H1 (cell line): ENCODE measurements around the gene BBS1. TPM values are rescaled to one million over a fixed set of nuclear protein-coding genes. Genes with fewer than 3 reads are reported as not detected.

ENCODE experiments used
- CBX5 ChIP-seq: fragments of 300-800, 300-1000 bp; sonication (generic); IDR thresholded peaks from 2 replicates; pipeline ENCODE4 v1.7.1; 2016; ENCODE audit warnings: antibody characterized with exemption, low read length, low read depth
- EGR1 ChIP-seq: IDR thresholded peaks from 2 replicates; pipeline ENCODE4 v1.6.1; 2011; ENCODE audit warnings: low read depth, low read length, borderline replicate concordance
- KDM1A ChIP-seq: fragments of 200-600, 300-600 bp; sonication (generic); IDR thresholded peaks from 2 replicates; pipeline ENCODE4 v1.7.1; 2016; ENCODE audit warnings: mild to moderate bottlenecking, low read length, borderline replicate concordance
- KDM4A ChIP-seq: IDR thresholded peaks from one replicate; pipeline ENCODE4 v1.7.1; 2012; ENCODE audit warnings: low read depth, mild to moderate bottlenecking, moderate library complexity, low read length, inconsistent platforms; ENCODE audit not compliant: severe bottlenecking
- RFX5 ChIP-seq: IDR thresholded peaks from 2 replicates; pipeline ENCODE4 v1.6.1; 2011; ENCODE audit warnings: low read depth, low read length, improper control_type of control experiment, borderline replicate concordance
- SAP30 ChIP-seq: fragments of 300-600 bp; sonication (generic); IDR thresholded peaks from 2 replicates; pipeline ENCODE4 v1.7.1; 2012; ENCODE audit warnings: low read length, moderate library complexity, mild to moderate bottlenecking, inconsistent platforms; ENCODE audit not compliant: insufficient read depth, insufficient replicate concordance
- SP1 ChIP-seq: IDR thresholded peaks from 2 replicates; pipeline ENCODE4 v1.6.1; 2011; ENCODE audit warnings: low read depth, low read length
- TCF12 ChIP-seq: IDR thresholded peaks from 2 replicates; pipeline ENCODE4 v1.6.1; 2011; ENCODE audit warnings: low read depth, mild to moderate bottlenecking, low read length
- TEAD4 ChIP-seq: IDR thresholded peaks from 2 replicates; pipeline ENCODE4 v1.6.1; 2012; ENCODE audit warnings: low read depth, low read length, inconsistent platforms, mixed read lengths
- YY1 ChIP-seq: IDR thresholded peaks from 2 replicates; pipeline ENCODE4 v1.6.1; 2011; ENCODE audit warnings: low read depth, mild to moderate bottlenecking, low read length
- polyA plus RNA-seq, 7 experiments: library from polyadenylated mRNA; depleted of rRNA in 3 of 7; stranded (reverse) in 5 of 7; unstranded in 2 of 7; fragments of >200 nt in 5 of 7; fragments of 200-250 nt in 2 of 7; gene quantifications; 1 replicate in 5 of 7; 2 replicates in 1 of 7; 4 replicates in 1 of 7; pipeline versions ENCODE4 v1.2.1 to v1.2.3, GENCODE V29; 2011 to 2013; ENCODE audit warnings: missing spikeins in 2 of 7, mixed read lengths in 2 of 7
- total RNA-seq: library from RNA; stranded (reverse); fragmentation: NEBNext Ultra II Directional; extraction: Animal tissue kit (Norgen Biotek cat#: 25700); gene quantifications from 2 replicates; pipeline ENCODE4 v1.2.1, GENCODE V29; 2021
- TF ChIP-seq, protein P1 (sequence below), 3 experiments: IDR thresholded peaks; 1 replicate in 2 of 3; 2 replicates in 1 of 3; pipeline versions ENCODE4 v1.5.1 to v1.6.1; 2011; ENCODE audit warnings: low read length in 3 of 3, mild to moderate bottlenecking in 3 of 3, inconsistent platforms in 2 of 3, low read depth in 1 of 3, moderate library complexity in 1 of 3; ENCODE audit not compliant: insufficient read depth in 1 of 3; ENCODE audit errors: control extremely low read depth in 1 of 3

The BBS1 gene
- total and polyA plus RNA-seq, 2 of the 8 experiments (the other 6 are each of a cell fraction or from before 2014, with no cell fraction given), result 19.1 to 19.5 TPM

DNA sequence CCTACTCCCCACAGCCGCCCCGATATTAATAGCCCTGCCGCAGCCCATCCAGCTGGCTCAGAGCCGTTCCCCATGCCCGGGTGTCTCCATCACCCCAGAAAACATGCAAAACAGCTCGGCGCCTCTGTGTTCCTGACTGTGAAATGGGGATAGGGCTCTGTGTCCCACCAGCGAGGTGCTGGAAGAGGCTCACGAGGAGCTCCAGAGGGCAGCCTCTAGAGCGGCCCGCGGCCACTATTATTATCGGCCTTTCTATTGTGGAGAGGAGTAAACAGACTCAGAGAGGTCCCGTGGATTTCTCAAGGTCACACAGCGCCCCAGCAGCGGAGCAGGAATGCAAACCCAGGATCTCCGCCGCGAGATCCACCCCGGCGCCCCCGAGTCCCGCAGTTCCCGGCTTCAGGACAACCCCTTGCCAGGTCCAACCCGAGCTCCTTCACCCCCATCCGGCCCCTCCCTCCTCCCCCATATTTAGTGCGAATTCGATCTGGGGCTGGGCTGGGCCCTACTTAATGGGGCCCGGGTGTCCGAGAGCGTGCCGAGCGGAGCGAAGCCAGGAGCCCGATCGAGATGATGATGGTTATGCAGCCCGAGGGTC, 36.0 kb downstream of the BBS1 start, which contains the start of gene ACTN3 (continued):
- TF ChIP-seq SP1 (peak; percentile 6; the same call in 1 of the 2 replicates), EGR1 (no peak), TEAD4 (0 out of 2 replicates have a peak, but pooled peaks have one; percentile 8), CBX5 (no peak), YY1 (peak; percentile 42; the same call in 1 of the 2 replicates), RFX5 (no peak), KDM4A (peak; percentile 56), TCF12 (no peak), KDM1A (peak; percentile 100), SAP30 (no peak)
- TF ChIP-seq, protein P1, sequence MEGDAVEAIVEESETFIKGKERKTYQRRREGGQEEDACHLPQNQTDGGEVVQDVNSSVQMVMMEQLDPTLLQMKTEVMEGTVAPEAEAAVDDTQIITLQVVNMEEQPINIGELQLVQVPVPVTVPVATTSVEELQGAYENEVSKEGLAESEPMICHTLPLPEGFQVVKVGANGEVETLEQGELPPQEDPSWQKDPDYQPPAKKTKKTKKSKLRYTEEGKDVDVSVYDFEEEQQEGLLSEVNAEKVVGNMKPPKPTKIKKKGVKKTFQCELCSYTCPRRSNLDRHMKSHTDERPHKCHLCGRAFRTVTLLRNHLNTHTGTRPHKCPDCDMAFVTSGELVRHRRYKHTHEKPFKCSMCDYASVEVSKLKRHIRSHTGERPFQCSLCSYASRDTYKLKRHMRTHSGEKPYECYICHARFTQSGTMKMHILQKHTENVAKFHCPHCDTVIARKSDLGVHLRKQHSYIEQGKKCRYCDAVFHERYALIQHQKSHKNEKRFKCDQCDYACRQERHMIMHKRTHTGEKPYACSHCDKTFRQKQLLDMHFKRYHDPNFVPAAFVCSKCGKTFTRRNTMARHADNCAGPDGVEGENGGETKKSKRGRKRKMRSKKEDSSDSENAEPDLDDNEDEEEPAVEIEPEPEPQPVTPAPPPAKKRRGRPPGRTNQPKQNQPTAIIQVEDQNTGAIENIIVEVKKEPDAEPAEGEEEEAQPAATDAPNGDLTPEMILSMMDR (IDR thresholded peaks at IDR 0.05; ENCODE audit: control extremely low read depth in 1 of 3, insufficient read depth in 1 of 3, low read depth in 1 of 3, low read length in 3 of 3), result no peak
